LHCN-M2 (cell line): Measurements from ENCODE around the gene DOK5. TPM values are rescaled to one million over a fixed set of nuclear protein-coding genes. Genes with fewer than 3 reads are reported as not detected.
"Not testable (repeated sequence)": the region's sequence is repeated elsewhere in the genome, so short reads cannot be mapped to it uniquely, and the experiment has no call there.

Experiments
- DNase-seq: peaks from one replicate; pipeline ENCODE4 v3.0.0-alpha.2; 2012; ENCODE audit warnings: low read depth
- polyA plus RNA-seq: library from polyadenylated mRNA; unstranded; fragments of >200 nt; gene quantifications from one replicate; pipeline ENCODE4 v1.2.1, GENCODE V29; 2012; ENCODE audit warnings: missing spikeins
- total RNA-seq: library from RNA; depleted of rRNA; stranded (reverse); fragments of >200 nt; gene quantifications from 2 replicates; pipeline ENCODE4 v1.2.3, GENCODE V29; 2014; rRNA removed

The DOK5 gene
- total RNA-seq = not detected in 2 replicates
- polyA plus RNA-seq = 0.15 TPM

- peak; percentile 4 for DNase-seq
These were observed at the start of gene DOK5 for GRCh38 chr20:54475334-54476168. TSS of gene DOK5 (plus strand) at chr20:54475593. CDS start at chr20:54475947, 354 bp downstream.

DNA sequence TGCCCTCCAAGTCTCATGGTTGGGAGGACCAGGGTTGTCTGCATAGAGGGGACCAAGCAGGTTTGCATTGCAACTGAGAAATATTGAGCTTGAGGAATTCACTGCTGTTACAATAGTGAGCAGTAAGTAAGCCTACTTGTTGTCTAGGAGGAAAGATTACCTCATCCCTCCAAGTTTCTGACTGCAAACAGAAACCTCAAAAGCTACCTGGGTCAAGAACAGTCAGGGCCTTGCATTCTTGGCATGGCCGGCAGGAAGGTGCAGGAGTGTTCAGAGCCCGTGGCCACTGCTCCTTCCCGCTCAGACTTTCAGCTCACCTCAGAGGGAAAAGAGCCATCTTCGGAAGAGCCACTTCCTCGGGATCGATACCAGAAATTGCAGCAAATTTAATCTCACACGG lies 46.0 kb upstream of the DOK5 start:
- no peak for DNase-seq

GRCh38 chr20:54431156-54431944 lies 44.0 kb upstream of the DOK5 start:
- no peak for DNase-seq

DNA sequence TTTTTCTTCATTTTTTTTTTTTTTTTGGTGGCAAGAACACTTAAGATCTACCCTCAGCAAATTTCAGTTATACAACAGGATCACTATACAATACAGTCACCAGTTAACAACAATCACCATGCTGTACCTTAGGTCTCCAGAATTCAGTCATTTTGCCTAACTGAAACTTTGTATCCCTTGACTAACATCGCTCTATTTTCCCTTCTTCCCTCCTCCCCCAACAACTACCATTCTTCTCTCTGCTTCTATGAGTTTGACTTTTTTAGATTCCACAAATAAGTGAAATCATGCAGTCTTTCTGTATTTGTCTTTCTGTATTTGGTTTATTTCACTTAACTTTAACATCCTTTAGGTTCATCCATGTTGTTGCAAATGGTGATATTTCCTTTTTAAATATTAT lies 42.4 kb upstream of the DOK5 start:
- DNase-seq = no peak

DNA sequence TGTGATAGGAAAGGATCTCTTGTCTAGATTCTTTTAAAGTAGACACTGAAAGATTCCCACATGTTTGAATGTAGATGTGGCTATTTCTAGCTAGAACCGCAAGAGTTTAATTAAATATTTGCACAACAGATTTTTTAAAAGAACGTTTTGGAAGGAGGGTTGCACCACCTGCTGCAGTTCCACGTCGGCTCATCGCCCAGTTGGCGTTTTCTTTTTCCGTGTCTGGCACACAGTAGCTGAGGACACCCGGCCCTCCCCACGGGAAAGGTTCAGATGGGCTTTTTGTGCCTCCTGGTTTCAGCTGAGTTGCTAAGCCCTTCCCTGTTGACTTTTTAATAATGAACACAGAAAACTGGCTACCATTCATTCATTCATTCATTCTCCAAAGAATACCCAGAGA lies 41.8 kb upstream of the DOK5 start:
- DNase-seq = no peak

DNA sequence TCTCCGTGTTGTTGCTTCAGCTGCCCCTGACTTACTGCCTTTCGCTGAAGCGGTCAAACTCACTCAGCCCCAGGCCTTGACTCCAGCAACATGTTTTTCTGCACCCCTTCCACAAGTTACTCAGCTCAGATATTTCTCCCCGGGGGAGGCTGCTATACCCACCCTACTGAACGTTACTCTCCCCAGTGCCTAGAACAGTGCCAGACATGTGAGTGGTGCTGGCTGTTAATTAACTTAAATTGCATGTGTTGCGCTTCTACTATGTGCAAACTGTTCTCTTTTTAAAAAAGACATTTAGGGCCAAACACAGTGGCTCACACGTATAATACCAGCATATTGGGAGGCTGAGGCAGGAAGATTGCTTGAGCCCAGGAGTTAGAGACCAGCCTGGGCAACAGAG lies 41.2 kb upstream of the DOK5 start:
- no peak for DNase-seq

- DNase-seq = no peak
These were observed 40.4 kb upstream of the DOK5 start for GRCh38 chr20:54435015-54435414.

GRCh38 chr20:54436410-54436809 lies 39.0 kb upstream of the DOK5 start:
- not testable (repeated sequence) for DNase-seq

- DNase-seq = no peak
These were observed 37.2 kb upstream of the DOK5 start for GRCh38 chr20:54438166-54438565.

GRCh38 chr20:54450207-54450606 lies 25.2 kb upstream of the DOK5 start:
- DNase-seq = no peak

DNA sequence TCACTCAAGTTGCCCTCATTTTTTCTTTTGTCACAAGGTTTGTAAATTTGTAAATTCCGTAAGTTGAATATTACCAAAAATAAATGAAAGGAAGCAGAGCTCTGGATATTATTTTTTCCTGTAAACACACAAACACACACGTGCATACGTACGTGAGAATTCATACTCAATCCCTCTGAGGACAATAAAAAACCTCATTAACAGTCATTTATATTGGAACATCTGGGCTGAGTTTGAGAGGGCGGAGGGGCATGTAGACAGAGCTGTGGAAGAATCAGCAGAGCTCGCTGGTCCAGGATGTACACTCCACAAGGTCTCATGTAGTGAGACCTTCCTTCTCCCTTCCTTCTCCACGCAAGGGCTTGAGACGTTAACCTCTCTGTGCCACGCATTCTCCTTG lies 24.2 kb upstream of the DOK5 start:
- DNase-seq = no peak

- no peak for DNase-seq
These were observed 23.1 kb upstream of the DOK5 start for GRCh38 chr20:54452277-54452676.

GRCh38 chr20:54454982-54455381 lies 20.4 kb upstream of the DOK5 start:
- no peak for DNase-seq

DNA sequence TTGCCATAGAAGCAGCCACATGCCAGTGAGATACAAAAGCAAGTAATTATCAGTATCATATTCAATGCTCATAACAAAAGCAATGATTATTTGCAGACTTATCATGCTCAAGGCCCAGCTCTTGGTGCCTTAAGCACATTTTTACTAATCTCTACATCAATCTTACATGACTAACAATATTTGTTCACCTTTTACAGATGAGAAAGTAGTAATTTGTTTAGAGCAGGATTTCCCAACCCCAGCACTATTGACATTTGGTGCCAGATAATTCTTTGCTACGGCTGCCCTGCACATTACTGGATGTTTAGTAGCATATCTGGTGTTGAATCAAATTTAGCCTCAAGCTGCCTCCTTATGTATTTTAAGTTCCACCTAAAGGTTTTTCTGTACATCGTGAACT lies 19.0 kb upstream of the DOK5 start:
- DNase-seq = no peak

DNA sequence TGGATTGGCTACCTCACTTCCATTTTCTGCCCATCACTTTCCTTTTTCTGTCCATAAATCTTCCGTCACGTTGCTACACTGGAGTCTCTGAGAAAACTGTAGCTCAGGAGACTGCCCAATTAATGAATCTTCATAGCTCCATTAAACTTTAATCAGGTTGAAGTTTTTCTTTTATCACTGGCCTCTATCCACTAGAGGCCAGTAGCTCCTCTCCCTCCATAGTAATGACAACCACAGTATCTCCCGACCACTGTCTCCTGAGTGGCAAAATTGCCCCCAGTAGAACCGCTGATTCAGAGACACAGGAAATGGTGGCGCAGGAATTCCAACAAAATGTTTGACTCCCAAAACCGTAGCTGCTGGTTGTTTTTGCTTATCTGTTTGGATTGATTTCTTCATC lies 18.4 kb upstream of the DOK5 start:
- no peak for DNase-seq

DNA sequence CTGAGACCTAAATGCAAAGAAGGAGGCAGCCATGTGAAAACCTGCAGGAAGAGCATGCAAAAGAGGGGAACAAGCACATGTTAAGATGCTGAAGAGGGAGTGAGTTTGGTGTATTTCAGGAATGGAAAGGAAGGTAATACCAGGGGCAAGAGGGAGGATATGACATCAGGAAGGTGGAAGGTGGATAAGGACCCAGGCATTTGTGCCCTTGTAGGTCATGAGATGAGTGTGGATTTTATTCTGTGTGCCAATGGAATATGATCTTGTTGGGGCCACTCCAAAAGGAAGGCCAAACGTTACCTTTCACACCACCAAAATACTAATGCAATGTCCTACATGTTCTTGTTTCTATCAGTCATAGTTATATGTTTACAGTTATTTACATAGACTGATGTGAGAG lies 17.2 kb upstream of the DOK5 start:
- no peak for DNase-seq

- no peak for DNase-seq
These were observed 16.1 kb upstream of the DOK5 start for GRCh38 chr20:54459279-54459678.

GRCh38 chr20:54464003-54464402 lies 11.4 kb upstream of the DOK5 start:
- no peak for DNase-seq

DNA sequence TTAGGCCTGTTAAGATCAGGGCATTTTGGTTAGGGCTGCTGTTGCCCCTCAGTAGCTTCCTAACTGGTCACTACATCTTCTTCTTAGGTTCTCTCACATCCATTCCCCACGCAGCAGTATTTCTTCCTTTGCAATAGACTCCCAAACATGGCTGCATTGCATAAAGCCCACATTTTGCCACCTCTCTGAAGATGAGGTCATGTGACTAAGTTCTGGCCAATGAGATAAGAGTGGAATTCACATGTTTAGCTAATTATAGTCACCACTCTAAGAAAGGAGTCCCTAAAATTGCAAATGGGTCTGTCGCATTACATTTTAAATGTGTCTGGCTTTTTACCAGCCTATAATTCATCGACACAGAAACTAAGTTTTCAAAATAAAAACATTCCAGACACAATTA lies 9.3 kb upstream of the DOK5 start:
- DNase-seq = no peak

DNA sequence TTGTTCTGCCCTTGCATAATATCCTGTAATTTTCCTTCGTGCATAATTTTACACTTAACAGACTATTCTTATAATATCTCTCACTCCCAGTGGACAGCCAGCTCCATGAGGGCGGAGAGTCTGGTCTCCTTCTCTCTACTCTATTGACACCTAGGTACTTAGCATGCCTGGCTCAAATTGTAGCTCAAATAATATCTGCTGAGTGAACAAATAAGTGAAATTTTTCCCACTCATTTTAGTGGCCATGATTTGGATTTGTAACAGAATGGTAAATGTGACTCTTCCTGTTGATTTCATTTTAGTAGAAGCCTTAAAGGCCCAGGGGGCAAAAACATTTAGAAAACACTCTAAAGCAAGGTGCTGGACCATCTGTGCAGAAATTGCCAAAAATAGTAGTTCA lies 7.8 kb upstream of the DOK5 start:
- DNase-seq = no peak

GRCh38 chr20:54468082-54468481 lies 7.3 kb upstream of the DOK5 start:
- DNase-seq = no peak

DNA sequence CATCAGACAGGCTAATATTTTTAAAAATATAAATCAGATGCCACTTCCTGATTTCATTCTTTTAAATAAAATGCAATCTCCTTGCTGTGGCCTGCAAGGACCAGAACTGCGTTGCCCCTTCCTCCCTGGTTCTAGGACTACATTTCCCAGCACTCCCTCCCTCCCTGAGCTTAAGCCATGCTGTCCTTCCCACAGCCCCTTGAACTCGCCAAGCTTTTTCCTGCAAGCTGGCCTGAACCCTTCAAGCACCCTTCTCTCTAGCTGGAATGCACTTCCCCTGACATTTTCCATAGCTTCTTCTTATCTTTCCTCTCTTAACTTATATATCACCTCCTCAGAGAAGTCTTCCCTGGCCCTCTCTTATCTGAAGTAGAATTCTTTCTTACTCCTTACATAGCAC lies 6.1 kb upstream of the DOK5 start:
- no peak for DNase-seq

DNA sequence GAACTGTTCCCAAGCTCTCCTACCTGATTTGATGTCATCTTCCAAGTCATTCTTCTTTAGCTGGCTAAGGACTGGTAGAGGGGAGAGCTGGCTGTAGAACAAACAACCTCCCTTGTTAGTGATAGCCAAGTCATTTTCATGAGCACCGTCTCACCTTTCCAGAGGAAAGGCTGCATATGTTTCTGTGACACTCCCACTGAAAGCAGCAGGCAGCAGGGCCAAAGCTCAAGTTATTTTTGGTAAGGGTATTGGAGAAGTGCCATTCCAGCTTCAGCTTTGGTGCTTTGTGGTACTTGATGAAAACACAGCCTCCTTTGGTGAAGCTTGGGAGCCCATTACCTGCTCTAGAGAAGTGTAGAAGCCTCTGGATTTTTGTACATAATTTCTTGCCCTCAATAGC lies 5.4 kb upstream of the DOK5 start:
- DNase-seq = no peak
